AG04449 (cell line): ENCODE results near the gene DIP2C.

Experiments
- CTCF ChIA-PET: fragments of 350-600 bp; formaldehyde crosslinking; extraction: SDS; loops from one replicate; lab custom pipeline; 2021; ENCODE audit warnings: antibody characterized with exemption; lab: Yijun Ruan, JAX
- POLR2A ChIA-PET: fragments of 400-600, 350-600 bp; formaldehyde crosslinking; extraction: SDS; loops from one replicate; lab custom pipeline; 2020; ENCODE audit warnings: antibody characterized with exemption, inconsistent platforms; lab: Yijun Ruan, JAX
- DNase-seq: peaks from one replicate; pipeline ENCODE4 v3.0.0-alpha.2; 2010; ENCODE audit warnings: low read depth, low spot score
- H3K4me3 ChIP-seq: 2 replicates; pipeline ENCODE4 v1.5.1; 2011; ENCODE audit warnings: low read depth, mild to moderate bottlenecking, control low read depth, low read length
- TF ChIP-seq, protein P1 (sequence below): IDR thresholded peaks from one replicate; pipeline ENCODE4 v1.5.1; 2011; ENCODE audit warnings: mild to moderate bottlenecking, moderate library complexity, low read length, control low read depth, inconsistent platforms; ENCODE audit not compliant: insufficient read depth; ENCODE audit errors: missing control alignments

DIP2C gene

DNA sequence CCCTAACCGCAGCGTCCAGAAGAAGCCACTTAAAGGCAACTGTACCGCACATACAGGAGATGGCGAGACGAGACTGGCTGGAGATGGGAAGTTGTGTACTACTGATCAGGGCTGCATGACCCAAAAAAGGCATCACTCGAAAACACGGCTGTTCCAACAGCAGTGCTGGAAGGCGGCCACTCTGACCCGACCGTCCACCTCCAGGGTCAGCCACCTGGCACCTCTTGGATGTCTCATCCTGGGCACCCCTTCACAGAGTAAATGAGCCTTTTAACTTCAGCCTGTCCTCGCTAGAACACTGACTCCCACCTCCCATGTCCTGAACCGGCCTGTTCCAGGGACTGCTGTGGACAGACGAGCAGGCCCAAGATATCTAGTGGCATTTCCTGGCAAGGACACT lies 180.7 kb downstream of the DIP2C start:
- CTCF ChIA-PET = interaction anchor here (1.2 to 8.8 kb wide), 4 partner anchors 7 to 287 kb away, joined by 3 to 86 read pairs (median 28); no protein-coding TSS in a partner anchor
- POLR2A ChIA-PET = no interaction called here
- TF ChIP-seq, protein P1, sequence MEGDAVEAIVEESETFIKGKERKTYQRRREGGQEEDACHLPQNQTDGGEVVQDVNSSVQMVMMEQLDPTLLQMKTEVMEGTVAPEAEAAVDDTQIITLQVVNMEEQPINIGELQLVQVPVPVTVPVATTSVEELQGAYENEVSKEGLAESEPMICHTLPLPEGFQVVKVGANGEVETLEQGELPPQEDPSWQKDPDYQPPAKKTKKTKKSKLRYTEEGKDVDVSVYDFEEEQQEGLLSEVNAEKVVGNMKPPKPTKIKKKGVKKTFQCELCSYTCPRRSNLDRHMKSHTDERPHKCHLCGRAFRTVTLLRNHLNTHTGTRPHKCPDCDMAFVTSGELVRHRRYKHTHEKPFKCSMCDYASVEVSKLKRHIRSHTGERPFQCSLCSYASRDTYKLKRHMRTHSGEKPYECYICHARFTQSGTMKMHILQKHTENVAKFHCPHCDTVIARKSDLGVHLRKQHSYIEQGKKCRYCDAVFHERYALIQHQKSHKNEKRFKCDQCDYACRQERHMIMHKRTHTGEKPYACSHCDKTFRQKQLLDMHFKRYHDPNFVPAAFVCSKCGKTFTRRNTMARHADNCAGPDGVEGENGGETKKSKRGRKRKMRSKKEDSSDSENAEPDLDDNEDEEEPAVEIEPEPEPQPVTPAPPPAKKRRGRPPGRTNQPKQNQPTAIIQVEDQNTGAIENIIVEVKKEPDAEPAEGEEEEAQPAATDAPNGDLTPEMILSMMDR = no peak
- no peak for DNase-seq
- H3K4me3 ChIP-seq = no peak overlapping the region

DNA sequence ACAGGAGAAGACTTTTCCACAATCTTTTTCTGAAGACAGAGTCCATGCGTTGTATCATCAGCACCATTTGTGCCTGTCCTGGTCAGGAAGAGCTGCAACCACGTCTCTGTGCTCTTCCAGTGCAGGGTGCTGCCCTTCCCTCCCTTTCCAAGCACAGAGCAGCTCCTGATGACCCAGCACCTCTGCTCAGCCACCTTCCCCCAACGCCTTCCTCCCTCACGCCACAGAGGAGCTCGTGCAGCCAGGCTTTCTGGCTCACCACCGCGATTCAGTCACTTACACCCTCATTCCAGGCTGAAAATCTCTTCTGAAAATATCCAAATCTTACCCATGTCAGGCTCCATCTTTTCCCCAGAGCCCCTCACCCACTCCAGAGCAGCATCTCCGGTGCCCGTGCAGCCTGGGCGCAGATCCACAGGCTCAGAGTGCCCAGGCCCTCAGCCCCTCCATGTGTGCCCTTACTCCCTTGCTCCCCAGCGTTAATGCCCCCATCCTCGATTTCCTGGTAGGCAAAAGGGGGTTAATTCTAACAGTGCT lies 181.5 kb downstream of the DIP2C start:
- H3K4me3 ChIP-seq = no peak overlapping the region
- ChIA-PET POLR2A (no interaction called here), CTCF (interaction anchor here (1.2 to 8.8 kb wide), 3 partner anchors 16 to 287 kb away, joined by 3 to 86 read pairs (median 10); no protein-coding TSS in a partner anchor)
- no peak for DNase-seq
- TF ChIP-seq, protein P1 = no peak

DNA sequence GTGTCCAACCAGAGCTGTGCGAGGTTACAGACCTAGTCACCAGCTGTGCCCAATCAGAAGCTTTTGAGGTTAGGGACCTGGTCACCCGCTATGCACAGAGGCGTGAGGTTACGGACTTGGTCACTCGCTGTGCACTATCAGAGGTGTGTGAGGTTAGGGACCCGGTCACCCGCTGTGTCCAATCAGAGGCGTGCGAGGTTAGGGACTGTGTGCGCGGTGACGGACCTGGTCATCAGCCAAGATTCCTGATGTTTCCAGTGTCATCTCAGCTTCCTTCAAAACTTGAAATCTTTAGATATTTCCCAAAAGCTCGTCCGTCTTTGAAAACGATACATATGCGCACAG lies 182.1 kb downstream of the DIP2C start:
- TF ChIP-seq, protein P1 = no peak
- ChIA-PET CTCF (interaction anchor here (1.2 to 8.8 kb wide), 3 partner anchors 15 to 288 kb away, joined by 3 to 86 read pairs (median 10); no protein-coding TSS in a partner anchor), POLR2A (no interaction called here)
- no peak overlapping the region for H3K4me3 ChIP-seq
- DNase-seq = no peak

DNA sequence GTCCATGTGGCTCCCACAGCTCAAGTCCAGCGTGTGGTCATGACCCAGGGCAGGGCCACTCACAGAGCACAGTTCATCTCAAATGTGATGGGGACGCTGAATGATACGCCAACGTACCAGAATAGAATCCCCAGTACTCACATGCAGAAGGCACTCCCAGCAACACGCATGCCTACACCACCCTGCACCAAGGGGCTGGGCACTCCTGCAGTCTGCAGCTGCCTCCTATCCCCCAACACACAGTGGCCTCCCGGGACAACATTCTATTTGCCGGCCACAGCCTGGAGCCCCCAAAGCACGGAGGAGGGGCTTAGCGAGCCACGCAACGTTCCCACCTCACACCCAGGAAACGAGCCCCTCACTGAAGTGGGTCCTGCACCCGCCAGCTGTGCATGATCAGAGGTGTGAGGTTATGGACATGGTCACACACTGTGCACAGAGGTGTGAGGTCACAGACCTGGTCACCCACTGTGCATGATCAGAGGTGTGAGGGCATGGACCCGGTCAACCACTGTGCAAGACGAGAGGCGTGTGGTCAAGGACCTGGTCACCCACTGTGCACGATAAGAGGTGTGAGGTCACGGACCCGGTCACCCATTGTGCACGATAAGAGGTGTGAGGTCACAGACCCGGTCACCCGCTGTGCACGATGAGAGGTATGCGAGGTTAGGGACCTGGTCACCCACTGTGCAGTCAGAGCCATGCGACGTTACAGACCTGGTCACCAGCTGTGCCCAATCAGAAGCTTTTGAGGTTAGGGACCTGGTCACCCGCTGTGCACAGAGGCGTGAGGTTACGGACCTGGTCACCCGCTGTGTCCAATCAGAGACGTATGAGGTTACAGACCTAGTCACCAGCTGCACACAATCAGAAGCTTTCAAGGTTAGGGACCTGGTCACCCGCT lies 182.8 kb downstream of the DIP2C start:
- POLR2A ChIA-PET = no interaction called here
- CTCF ChIA-PET = interaction anchor here (2.0 to 8.8 kb wide), 2 partner anchors 284 to 288 kb away, joined by 10 to 86 read pairs; no protein-coding TSS in a partner anchor
- no peak overlapping the region for H3K4me3 ChIP-seq
- no peak for DNase-seq
- TF ChIP-seq, protein P1 = no peak

DNA sequence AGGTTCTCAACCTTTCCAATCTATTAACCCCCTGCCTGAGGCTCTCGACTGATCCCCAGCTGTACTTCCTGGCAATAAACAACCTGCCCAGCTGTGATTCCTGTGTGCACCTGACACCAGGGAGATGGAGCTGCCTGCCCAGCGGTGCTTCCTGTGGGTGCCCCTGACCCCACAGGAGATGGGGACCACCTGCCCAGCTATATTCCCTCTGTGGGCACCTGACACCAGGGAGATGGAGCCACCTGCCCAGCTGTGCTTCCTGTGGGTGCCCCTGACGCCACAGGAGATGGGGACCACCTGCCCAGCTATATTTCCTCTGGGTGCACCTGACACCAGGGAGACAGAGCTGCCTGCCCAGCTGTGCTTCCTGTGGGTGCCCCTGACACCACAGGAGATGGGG lies 184.0 kb downstream of the DIP2C start:
- ChIA-PET CTCF (interaction anchor here (1.0 to 1.3 kb wide), 2 partner anchors 13 to 289 kb away, joined by 3 to 4 read pairs; no protein-coding TSS in a partner anchor), POLR2A (no interaction called here)
- no peak overlapping the region for H3K4me3 ChIP-seq
- TF ChIP-seq, protein P1 = no peak
- DNase-seq = no peak

DNA sequence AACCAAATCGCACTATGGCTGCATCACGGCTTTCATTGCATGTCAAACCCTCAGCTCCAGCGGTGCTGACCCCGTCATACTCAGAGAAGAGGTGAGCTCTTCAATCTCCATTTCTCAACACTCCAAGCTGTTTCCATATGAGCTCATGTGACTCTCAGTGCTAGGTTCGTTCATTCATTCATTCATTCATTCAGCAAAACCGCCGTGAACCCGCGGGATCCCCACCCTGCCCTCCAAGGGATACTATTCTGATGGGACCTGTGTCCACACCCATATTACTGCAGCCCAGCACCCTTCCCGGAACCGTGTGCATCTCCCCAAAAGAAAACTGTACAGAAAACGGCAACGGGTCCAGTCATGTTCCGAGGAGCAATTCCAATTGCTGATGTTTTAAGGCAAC lies 184.7 kb downstream of the DIP2C start:
- no peak overlapping the region for H3K4me3 ChIP-seq
- TF ChIP-seq, protein P1 = no peak
- ChIA-PET CTCF (interaction anchor here (1.3 kb wide), 1 partner anchor 12 kb away, joined by 4 read pairs; no protein-coding TSS in a partner anchor), POLR2A (no interaction called here)
- no peak for DNase-seq
